NCI-H1105 treated with DMSO at 0.1 percent for 48 hours (cell line): ENCODE data around the gene SH3PXD2B.
"Not testable (repeated sequence)": the region's sequence is repeated elsewhere in the genome, so short reads cannot be mapped to it uniquely, and the experiment has no call there.

ENCODE experiments used
- DNase-seq: peaks from one replicate; lab custom pipeline; 2025; lab: John Stamatoyannopoulos, UW

Gene SH3PXD2B

GRCh38 chr5:172399826-172400225, 54.5 kb downstream of the SH3PXD2B start:
- no peak for DNase-seq

GRCh38 chr5:172399336-172399735, 55.0 kb downstream of the SH3PXD2B start:
- no peak for DNase-seq

DNA sequence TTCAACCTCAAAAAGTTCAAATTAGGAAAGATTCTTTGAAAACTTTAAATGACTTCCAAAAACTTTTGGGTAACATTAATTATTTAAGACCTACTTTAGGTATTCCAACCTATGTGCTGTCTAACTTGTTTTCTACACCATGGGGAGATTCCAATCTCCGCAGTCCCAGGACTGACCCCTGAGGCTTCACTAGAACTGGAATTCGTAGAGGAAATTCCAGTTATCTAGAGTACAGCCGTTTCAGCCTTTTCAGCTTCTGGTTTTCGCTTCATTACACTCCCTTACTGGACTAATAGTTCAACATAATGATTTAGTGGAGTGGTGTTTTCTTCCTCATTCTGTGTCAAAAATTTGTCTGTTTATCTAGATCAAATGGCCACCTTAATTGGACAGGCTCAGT, 55.7 kb downstream of the SH3PXD2B start:
- not testable (repeated sequence) for DNase-seq

DNA sequence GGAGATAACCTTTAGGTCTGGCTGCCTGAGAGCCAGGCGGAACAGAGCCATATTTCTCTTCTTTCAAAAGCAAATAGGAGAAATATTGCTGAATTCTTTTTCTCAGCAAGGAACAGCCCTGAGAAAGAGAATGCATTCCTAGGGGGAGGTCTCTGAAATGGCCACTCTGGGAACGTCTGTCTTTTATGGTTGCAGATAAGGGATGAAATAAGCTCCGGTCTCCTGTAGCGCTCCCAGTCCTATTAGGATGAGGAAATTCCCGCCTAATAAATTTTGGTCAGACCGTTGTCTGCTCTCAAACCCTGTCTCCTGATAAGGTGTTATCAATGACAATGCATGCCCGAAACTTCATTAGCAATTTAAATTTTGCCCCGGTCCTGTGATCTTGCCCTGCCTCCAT, 57.3 kb downstream of the SH3PXD2B start:
- not testable (repeated sequence) for DNase-seq

- DNase-seq: no peak
Measured at GRCh38 chr5:172396220-172396619, 58.1 kb downstream of the SH3PXD2B start.

GRCh38 chr5:172395483-172395882, 58.8 kb downstream of the SH3PXD2B start:
- no peak for DNase-seq

GRCh38 chr5:172389578-172390112, 64.7 kb downstream of the SH3PXD2B start:
- no peak for DNase-seq

DNA sequence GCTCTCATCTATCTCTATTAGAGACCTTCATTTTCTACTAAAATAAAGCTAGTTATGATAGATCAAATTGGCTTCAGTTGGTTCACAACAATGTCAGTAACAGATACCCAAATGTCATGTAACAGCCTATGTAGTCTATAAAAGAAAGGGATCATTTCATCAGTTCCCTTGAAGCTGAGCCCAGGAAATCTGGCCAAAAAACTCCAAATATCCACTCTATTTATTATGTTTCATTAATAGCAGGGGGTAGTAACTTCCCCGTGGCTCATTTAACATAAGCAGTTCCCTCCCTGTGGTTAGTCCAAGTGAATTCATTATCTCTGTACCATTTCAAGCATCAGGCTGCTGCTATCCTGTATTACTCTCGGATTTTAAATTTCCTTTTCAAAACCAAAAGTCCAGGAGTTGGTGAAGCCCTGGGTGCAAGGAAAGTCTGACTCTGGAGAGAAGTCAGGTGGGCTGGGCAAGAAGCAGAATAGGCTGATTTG, 66.0 kb downstream of the SH3PXD2B start:
- DNase-seq: no peak

GRCh38 chr5:172385707-172386106, 68.6 kb downstream of the SH3PXD2B start:
- DNase-seq: no peak

DNA sequence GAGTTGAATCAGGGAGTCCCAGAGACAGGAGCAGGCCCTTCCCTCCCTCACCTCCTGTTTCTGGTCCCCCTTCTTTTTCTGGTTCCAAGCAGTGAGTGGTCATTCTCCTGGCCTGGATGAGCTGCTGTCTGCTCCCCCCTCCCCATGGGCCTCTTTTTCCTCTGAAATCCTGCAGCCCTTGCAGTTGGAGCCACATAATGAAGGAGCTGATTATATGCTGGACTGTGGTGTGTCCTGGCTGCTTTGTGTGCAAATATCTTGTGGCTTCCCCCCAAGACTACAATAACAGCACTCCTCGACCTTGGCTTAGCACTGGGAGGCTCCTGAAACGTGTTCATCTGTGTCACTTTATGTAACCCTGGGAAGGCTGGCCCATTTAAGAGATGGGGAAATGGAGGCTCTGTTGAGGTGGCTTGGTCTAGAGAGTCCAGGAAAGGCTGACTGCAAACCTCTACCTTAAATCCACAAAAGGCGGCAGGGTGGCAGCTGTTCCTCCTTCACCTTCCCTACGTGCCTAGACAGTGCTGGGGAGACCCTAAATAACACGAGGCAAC, 69.2 kb downstream of the SH3PXD2B start:
- DNase-seq: no peak

- DNase-seq: peak; percentile 5
Measured at GRCh38 chr5:172383191-172383802, 71.0 kb downstream of the SH3PXD2B start.

DNA sequence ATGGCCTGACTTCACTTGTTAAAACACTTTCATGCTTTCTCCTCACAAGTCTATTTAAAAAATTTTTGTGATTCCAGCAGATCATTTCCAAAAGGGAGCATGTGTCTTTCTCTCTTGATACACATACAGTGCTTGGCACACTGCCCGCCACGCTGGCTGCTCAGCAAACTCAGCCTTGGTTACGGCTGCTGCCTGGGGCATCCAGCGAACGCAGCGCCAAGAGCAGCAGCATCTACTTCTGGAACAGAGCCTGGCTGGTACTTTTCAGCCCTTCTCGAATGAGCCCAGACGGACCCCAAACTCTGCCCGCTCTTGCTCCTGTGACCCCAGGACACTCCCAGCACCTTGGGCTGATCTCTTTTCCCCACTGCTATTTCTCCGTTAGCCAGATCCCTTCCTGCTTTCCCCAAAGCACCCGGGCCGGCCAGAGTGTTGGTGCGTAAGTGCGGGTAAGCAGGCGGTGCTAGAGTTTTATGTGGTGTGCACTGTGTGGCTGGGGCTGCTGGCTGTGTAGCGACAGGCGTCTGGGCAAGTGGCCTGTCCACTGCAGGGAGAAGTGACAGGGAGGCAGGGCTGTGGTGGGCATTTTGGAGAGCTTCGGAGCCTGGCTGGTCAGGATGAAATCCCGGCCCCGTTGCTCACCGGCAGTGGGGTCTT, 73.2 kb downstream of the SH3PXD2B start:
- peak; percentile 64 for DNase-seq

GRCh38 chr5:172380301-172380986, 73.9 kb downstream of the SH3PXD2B start:
- DNase-seq: no peak

- no peak for DNase-seq
Measured at GRCh38 chr5:172379481-172379880, 74.8 kb downstream of the SH3PXD2B start.

- DNase-seq: no peak
Measured at GRCh38 chr5:172377856-172378255, 76.5 kb downstream of the SH3PXD2B start.

GRCh38 chr5:172377438-172377837, 76.9 kb downstream of the SH3PXD2B start:
- no peak for DNase-seq

DNA sequence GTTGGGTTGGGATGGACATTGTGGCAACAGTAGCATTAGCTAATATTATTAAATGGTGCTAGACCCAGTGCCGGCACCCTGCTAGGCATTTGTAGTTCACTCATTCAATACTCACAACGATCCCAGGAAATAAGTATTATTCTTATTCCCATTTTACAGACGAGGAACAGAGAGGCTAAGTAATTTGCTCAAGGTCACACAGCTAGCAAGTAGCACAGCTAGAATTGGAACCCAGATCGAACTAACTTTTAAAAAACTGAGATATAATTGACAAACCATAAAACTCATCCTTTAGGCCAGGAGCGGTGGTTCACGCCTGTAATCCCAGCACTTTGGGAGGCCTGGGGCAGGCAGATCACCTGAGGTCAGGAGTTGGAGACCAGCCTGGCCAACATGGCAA, 79.5 kb downstream of the SH3PXD2B start:
- DNase-seq: no peak

GRCh38 chr5:172373680-172374079, 80.6 kb downstream of the SH3PXD2B start:
- no peak for DNase-seq

- no peak for DNase-seq
Measured at GRCh38 chr5:172371684-172372083, 82.6 kb downstream of the SH3PXD2B start.

- no peak for DNase-seq
Measured at GRCh38 chr5:172370648-172371545, 83.4 kb downstream of the SH3PXD2B start.

- DNase-seq: no peak
Measured at GRCh38 chr5:172370237-172370640, 84.1 kb downstream of the SH3PXD2B start.
